K562 (cell line): Measurements from ENCODE around the gene LAMTOR4. TPM values are rescaled to one million over a fixed set of nuclear protein-coding genes. Genes with fewer than 3 reads are reported as not detected.

Source experiments
- GATAD2A ChIP-seq: fragments of 450-650 bp; IDR thresholded peaks from 2 replicates; pipeline ENCODE4 v1.6.1; 2017
- HMGN3 ChIP-seq: IDR thresholded peaks from 2 replicates; pipeline ENCODE4 v1.6.1; 2011; ENCODE audit warnings: borderline replicate concordance, low read depth, mild to moderate bottlenecking, mixed read lengths, low read length; ENCODE audit not compliant: insufficient read length; ENCODE audit errors: extremely low read depth
- ZBTB33 ChIP-seq: sonication (generic); formaldehyde crosslinking; IDR thresholded peaks from 2 replicates; pipeline ENCODE4 v1.8.1; 2023; ENCODE audit warnings: mild to moderate bottlenecking, missing genetic modification reagents
- ZFP30 ChIP-seq: fragments of 250-450 bp; sonication (Bioruptor Pico); IDR thresholded peaks from 2 replicates; pipeline ENCODE4 v1.8.0; 2022; ENCODE audit warnings: moderate library complexity, mild to moderate bottlenecking, inconsistent platforms, borderline replicate concordance
- ZNF655 ChIP-seq: fragments of 250-450 bp; sonication (Bioruptor Pico); IDR thresholded peaks from 2 replicates; pipeline ENCODE4 v1.5.0; 2021
- polyA plus RNA-seq, 8 experiments: library from polyadenylated mRNA; depleted of rRNA in 4 of 8; stranded (reverse) in 5 of 8; unstranded in 3 of 8; fragments of >200 nt; fragmentation: Nextera tagmentation in 2 of 8; fragmentation: Illumina TruSeq in 1 of 8; extraction: Ambion mirVana in 2 of 8; extraction: Trizol in 1 of 8; gene quantifications; 2 replicates each; pipeline versions ENCODE4 v1.2.1 to v1.2.3, GENCODE V29; 2011 to 2014; ENCODE audit warnings: inconsistent platforms in 1 of 8, missing spikeins in 1 of 8
- total RNA-seq, 7 experiments: library from RNA; depleted of rRNA in 6 of 7; stranded (reverse); fragments of >200 nt in 6 of 7; fragmentation: Illumina TruSeq in 2 of 7; extraction: Trizol in 2 of 7; gene quantifications; 2 replicates each; pipeline versions ENCODE4 v1.2.1 to v1.2.3, GENCODE V29; 2011 to 2021; ENCODE audit warnings: low replicate concordance in 1 of 7

LAMTOR4 gene
- total and polyA plus RNA-seq, 9 of the 15 experiments (the other 6 are each of a cell fraction or from before 2014, with no cell fraction given), result 79.6 to 314 (median 195) TPM

DNA sequence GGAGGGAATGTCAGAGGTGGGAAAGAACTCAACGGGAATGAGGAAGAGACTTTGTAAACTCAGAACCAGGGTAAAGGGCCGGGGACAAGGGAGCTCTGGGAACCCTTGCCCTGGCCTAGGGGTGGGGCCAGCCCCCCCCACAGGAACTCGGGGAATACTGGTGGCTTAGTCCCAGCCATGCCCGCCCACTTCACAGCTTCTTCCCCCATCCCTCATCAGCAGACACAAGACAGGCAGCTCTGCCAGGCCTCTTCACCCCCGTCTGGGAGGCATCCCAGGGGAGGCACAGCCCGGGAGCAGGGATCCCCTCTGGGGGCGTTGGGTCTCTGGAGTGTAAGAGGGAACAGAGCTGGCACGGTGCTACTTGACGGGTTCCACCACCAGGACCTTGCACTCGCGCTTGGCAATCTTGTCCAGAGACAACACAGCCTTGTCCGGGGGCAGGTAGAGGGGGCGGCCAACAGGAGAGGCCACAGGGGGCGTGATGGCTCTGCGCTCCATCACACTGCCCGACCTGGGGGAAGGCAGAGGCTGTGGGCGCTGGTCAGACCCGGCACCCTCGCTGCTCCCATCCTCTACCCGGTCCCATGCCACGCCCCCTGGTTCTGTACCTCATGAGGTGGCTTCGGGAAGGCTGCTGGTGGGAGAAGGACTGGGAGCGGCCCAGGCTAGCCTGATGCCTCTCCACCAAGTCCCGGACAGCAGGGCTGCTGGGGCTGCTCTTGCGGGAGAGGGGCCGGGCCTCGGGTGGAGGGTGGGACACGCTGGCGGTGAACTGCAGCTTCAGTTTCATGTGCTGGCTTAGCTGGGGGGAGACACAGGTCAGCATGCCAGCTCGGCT lies 6.2 kb downstream of the LAMTOR4 start (continued):
- no peak for TF ChIP-seq ZBTB33 (CRISPR knock-in tag)
- peak; percentile 13 for TF ChIP-seq HMGN3
- no peak for TF ChIP-seq ZFP30
- TF ChIP-seq ZNF655 (CRISPR knock-in tag), result no peak
- no peak for TF ChIP-seq GATAD2A
